ENCODE results near the gene TJP1. TPM values are rescaled to one million over a fixed set of nuclear protein-coding genes. Genes with fewer than 3 reads are reported as not detected.

Gene TJP1
- total RNA-seq, 6 donors from 2014 or later: 88.0 to 168 (median 113) TPM

- no peak for TF ChIP-seq POLR2AphosphoS5 (IDR thresholded peaks at IDR 0.05)
- no peak for TF ChIP-seq CTCF (IDR thresholded peaks at IDR 0.05)
- no peak for TF ChIP-seq EP300 (IDR thresholded peaks at IDR 0.05)
- TF ChIP-seq POLR2A (IDR thresholded peaks at IDR 0.05): no peak
- Histone ChIP-seq H3K9me3 (no peaks in the 10 kb centered on the region), H3K36me3 (peaks cover 9 to 99% (median 60%) of the 10 kb centered on the region in 4 donors), H3K4me3 (no peak overlapping the region), H3K27me3 (no peaks in the 10 kb centered on the region), H3K4me1 (no peaks in the 10 kb centered on the region), H3K27ac (no peak overlapping the region)
- ATAC-seq (ENCODE audit: low FRiP score in 2 of 2) (no peak), DNase-seq (no peak)
- WGBS, 2 donors: 65 to 79% methylated on average over 6 of the region's 6 CpGs
These were observed 117.2 kb downstream of the TJP1 start for GRCh38 chr15:29704950-29705597.

- Histone ChIP-seq H3K27ac (no peak overlapping the region), H3K27me3 (no peaks in the 10 kb centered on the region), H3K9me3 (no peaks in the 10 kb centered on the region), H3K4me1 (no peaks in the 10 kb centered on the region), H3K36me3 (peaks cover 9 to 81% (median 38%) of the 10 kb centered on the region in 4 donors), H3K4me3 (no peak overlapping the region)
- TF ChIP-seq POLR2AphosphoS5 (IDR thresholded peaks at IDR 0.05) (no peak), EP300 (IDR thresholded peaks at IDR 0.05) (no peak), POLR2A (IDR thresholded peaks at IDR 0.05) (no peak), CTCF (IDR thresholded peaks at IDR 0.05) (no peak)
- ATAC-seq (ENCODE audit: low FRiP score in 2 of 2) (no peak), DNase-seq (no peak)
- WGBS, 2 donors: 92 to 93% methylated on average over 5 of the region's 5 CpGs
These were observed 121.1 kb downstream of the TJP1 start for GRCh38 chr15:29701151-29701550.

GRCh38 chr15:29700296-29700695 is 122.0 kb downstream of the TJP1 start:
- Histone ChIP-seq H3K4me1 (no peaks in the 10 kb centered on the region), H3K27me3 (no peaks in the 10 kb centered on the region), H3K36me3 (peaks cover 9 to 73% (median 35%) of the 10 kb centered on the region in 4 donors), H3K4me3 (no peak overlapping the region), H3K27ac (no peak overlapping the region), H3K9me3 (no peaks in the 10 kb centered on the region)
- no peak for TF ChIP-seq EP300 (IDR thresholded peaks at IDR 0.05)
- TF ChIP-seq POLR2AphosphoS5 (IDR thresholded peaks at IDR 0.05): no peak
- WGBS, 2 donors: 54 to 61% methylated on average over 3 of the region's 3 CpGs
- ATAC-seq (ENCODE audit: low FRiP score in 2 of 2) (no peak), DNase-seq (no peak)

- 82 to 85% methylated on average over 8 of the region's 8 CpGs for WGBS, 2 donors
- ATAC-seq (ENCODE audit: low FRiP score in 2 of 2): no peak
These were observed 122.5 kb downstream of the TJP1 start for GRCh38 chr15:29699791-29700190.

More at GRCh38 chr15:29699791-29700190, 122.5 kb downstream of the TJP1 start:
- no peak for DNase-seq
- H3K27ac ChIP-seq: no peak overlapping the region
- peaks cover 9 to 68% (median 32%) of the 10 kb centered on the region in 4 donors for H3K36me3 ChIP-seq
- H3K4me3 ChIP-seq: no peak overlapping the region
- TF ChIP-seq POLR2AphosphoS5 (IDR thresholded peaks at IDR 0.05) (no peak), POLR2A (IDR thresholded peaks at IDR 0.05) (no peak), EP300 (IDR thresholded peaks at IDR 0.05) (no peak), CTCF (IDR thresholded peaks at IDR 0.05) (no peak)
- H3K4me1 ChIP-seq: no peaks in the 10 kb centered on the region
- H3K27me3 ChIP-seq: no peaks in the 10 kb centered on the region
- H3K9me3 ChIP-seq: no peaks in the 10 kb centered on the region

All from upper lobe of left lung (tissue), 6 donors.